GM18502 (cell line): Measurements from ENCODE around the gene OSBPL10.
"Not testable (repeated sequence)": the region's sequence is repeated elsewhere in the genome, so short reads cannot be mapped to it uniquely, and the experiment has no call there.

Experiments used
- ATAC-seq: cut with Tn5 transposase; IDR thresholded peaks from one replicate; pipeline ENCODE4 v1.9.1; 2021; ENCODE audit warnings: mild to moderate bottlenecking; ENCODE audit not compliant: unreplicated experiment, poor library complexity

OSBPL10 gene

DNA sequence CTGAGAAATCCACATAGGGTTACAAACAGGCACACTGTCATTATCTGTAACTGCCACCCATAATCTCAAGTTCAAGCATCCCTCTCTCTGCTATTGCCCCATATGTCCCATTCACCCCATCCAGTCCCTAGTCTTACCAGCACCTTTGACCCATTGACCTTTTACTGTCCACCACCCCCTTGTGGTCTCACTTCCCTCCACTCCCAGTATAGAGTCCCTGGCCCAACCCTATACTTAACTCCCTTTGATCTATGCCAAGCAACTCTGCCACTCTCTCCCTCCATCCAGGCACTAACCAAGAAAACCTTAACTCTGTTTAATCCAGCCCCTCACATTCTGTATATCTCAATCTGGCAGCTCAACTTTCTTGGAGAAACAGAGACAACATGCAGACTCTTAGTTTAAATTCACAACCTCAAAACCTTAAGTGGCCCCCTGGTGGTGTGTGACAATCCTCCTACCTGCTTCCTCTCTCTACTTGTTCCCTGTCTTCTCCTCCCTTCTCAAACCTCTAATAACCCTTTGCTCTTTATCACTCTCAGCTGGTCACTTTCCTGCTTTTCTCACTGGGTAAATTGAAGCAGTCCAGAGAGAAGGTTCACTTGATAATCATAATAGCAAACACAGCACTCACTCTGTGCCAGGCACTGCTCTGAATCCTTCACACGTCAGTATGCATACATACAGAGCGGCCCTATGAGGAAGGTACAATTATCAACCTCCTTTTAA lies 285.6 kb downstream of the OSBPL10 start:
- peak; percentile 68 for ATAC-seq

DNA sequence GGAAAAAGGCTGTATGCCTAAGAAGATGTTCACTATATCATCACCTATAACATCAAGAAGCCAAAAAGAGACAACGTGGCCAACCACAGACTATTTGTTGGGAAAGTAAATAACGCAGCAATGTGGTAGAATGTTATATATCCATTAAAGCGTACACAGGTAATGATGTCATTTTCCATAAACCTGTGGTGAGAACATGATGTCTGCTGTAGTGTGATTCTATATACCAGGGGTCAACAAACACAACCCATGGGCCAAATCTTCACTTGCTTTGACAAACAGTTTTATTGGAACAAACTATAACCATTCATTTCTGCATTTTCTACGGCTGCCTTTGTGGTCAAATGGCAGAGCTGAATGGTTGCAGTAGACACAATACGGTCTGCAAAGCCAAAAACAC lies 287.7 kb downstream of the OSBPL10 start:
- ATAC-seq = no peak

DNA sequence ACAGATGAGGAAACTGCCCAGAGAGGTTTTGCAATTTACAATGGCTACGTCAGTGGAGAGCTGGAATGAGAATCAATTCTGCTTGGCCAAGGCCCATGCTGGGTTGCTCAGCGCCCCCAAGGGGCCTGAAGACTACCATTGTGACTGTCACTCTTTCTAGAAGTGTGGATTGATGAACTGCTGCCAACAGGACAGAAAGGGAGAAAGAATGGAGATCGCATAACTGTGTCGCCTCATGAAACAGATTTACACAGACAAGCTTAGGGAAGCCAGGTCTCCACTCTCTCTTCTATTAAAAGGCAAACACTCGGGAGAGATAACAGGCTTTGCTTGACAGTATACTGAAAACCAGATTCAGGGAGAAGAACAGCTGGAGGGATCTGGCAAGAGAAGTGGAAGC lies 288.3 kb downstream of the OSBPL10 start:
- no peak for ATAC-seq

DNA sequence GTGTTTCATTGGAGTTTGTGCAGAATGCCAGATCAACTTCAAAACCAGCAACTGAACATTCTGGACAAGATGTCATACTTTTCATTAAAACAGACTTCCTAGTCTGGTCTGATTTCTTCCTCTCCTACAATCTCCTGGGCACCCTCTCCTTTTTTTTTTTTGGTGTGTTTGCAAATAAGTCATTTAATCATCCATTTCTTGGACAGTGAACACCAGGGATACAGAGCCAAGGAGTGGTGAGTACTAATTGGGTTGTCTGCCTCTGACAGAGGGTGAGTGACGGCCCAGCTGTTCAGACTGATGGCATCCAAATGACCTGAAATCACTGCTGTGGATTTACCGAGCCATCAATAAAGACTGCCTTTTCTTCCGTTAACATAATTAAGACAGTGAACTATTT lies 290.3 kb downstream of the OSBPL10 start:
- no peak for ATAC-seq

DNA sequence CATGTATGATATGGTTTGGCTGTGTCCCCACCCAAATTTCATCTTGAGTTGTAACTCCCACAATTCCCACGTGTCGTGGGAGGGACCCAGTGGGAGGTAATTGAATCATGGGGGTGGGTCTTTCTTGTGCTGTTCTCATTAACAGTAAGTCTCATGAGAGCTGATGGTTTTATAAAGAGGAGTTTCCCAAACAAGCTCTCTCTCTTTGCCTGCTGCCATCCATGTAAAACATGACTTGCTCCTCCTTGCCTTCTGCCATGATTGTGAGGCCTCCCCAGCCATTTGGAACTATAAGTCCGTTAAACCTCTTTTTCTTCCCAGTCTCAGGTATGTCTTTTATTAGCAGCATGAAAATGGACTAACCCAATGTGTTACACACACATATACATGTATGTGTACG lies 291.5 kb downstream of the OSBPL10 start:
- ATAC-seq = not testable (repeated sequence)

DNA sequence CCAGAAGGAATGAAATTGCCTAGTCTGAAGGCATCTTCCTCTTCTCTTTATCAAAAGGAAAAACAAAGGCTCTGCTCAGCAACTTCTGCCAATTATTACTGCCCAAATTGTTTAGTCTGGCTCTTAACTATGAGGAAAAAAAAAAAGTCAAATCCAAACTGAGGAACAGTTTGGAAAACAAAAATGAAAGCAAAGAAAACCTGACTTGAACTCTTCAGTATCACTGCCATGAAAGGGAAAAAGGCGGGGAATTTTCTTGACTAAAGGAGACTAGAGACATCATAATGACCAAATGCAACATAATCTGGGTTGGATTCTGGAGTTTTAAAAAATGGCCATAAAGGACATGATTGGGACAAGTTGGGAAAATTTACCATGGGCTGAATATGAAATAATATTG lies 292.1 kb downstream of the OSBPL10 start:
- no peak for ATAC-seq

DNA sequence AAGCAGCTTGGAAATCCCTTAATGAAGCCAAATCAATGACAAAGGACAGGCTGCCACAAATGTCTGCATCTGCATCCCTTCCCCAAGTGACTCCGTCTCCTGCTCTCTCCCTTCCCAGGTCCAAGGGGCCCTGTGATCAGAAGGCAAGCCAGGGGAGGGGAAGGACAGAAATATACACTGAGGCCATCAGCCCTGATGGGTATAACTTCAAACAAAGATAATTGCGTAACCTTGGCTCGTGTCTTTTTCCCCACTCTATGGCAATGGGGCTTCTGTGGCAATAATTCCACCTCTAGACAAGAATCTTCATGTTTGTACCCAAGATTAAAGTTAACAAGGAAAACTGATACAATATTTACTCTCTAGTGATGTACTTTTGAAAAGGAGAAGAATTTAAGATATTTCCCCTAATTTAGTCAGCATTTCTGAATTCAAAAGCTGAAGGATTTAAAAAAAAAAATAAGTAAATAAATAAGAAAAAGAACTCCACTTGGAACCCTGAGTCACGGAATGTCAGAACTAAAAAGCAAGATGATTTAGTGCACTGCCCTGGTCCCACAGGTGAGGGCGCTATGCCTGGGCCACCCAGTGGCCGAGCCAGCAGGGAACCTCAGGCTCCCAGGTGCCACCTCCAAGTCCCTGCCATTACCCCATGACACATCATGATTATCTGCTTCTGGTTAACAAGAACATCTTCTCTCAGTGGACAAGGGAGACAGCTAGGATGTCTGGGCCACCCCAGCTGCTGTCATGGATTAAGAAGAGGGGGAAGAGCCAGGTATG lies 293.9 kb downstream of the OSBPL10 start:
- no peak for ATAC-seq

DNA sequence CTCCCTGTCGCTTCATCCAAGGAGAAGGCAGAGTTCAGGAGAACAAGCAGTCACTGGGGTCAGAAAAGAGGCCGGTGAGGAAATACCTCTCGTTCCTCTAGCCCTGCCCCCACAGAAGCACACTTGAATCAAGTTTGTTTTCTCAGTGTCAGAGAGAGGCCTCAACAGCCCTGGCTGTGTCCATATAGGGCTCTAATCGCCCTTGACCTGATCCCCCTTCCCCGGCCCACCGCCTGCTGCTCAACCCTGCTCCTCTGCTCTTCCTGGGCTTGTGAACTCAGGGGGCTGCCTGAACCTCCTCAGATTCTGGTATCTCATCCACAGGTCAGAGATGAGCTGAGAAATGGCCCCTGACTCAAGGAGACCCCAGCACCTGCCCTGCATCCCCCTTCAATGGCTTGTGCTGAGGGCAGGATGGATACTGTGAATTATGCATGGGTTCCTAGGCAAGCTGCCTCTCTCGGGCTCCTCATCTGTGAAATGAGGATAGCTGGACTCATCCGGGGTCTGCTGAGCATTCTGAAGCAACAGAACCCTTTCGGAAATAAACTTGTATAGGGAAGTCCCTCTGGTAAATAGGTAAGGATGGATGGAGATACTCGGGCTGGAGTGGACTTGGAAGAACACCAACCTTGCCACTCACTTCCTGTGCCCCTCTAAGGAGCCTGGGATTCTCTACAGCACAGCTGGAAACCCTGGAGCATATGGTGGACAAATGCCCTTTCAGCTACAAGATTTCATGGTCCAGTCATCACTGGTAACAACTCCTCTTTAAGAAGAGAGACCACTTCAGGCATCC lies 300.8 kb downstream of the OSBPL10 start:
- ATAC-seq = no peak

DNA sequence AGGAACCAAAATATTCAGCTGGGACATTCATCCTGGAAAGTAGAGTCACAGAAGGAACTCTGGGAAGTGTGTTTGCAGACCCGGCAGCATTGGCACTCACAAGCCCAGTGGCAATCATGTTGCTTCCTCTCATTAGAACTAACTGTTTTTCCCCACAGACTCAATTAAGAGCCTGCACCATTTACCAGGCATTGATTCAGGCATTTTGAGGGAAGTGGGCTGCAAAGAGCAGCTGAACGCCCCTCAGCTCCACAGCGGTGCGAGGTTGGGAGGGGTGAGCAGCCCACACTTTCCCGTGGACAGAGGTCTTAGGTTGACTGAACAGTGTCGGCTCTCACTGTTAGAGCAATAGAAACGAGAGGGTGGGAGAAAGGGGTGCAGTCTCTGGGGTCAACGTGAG lies 304.5 kb downstream of the OSBPL10 start:
- no peak for ATAC-seq

DNA sequence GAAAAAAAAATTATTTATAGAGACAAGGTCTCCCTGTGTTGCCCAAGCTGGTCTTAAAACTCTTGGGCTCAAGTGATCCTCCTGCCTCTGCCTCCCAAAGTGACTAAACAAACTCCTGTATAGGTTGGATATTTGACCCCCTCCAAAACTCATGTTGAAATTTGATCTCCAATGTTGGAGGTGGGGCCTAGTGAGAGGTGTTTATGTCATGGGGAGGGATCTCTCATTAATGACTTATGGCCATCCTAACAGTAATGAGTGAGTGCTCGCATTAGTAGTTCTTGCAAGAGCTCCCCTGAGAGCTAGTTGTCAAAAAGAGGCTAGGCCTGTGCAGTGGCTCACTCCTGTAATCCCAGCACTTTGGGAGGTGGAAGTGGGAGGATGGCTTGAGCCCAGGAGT lies 307.1 kb downstream of the OSBPL10 start:
- ATAC-seq = no peak

DNA sequence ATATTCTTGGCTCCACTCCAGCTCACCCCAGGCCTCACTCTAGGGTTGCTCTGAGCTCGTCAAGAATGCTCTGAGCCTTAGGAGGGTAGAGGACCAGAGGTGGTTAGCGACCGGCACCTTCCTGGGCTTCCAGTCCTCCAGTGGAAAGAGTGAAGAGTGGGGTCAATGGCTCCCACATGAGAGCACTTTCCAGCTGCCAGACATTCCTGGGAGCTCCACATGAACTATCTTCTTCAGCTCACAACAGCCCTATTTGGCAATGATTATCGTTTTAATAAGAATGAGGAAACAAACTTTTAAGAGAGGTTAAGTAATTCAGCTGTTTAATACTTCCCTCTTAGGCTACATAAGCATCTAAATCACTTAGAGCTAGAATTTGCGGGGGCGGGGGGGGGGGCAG lies 309.1 kb downstream of the OSBPL10 start:
- ATAC-seq = no peak

DNA sequence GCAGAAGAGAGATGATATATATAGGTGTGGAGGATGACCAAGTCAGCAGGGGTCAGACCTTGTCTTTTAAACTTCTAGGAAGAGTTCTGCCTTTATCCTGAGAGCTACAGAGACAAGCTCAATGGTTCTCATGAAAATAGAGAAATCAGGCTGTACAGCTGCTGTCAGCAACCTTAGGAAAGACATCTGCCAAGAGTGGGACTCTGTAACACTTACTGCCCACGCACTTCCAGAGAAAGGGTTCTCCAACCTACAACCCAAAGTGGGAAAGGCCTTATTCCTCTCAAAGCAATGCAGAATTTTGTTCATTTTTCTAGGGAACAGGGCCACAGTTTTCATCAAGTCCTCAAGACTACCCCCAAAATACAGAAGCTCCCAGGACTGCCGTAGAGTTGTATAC lies 309.6 kb downstream of the OSBPL10 start:
- no peak for ATAC-seq

DNA sequence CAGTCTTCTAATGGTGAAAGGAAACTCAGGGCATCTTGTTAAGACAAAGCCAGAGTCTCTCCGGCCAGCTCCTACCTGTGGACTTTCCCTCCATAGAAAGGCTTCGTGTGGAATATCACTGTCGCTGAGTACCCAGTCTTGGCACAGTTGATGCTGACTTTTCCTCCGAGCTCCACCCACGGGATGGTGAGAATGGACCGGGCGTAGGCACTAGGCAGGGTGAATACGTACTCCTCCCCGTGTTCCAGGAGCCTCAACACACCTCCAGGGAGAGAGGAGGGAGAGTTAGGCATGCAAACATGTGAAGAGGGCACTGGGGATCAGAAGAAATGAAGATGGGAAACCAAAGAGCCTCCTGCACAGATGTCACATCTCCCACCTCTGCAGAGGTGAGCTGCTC lies 310.3 kb downstream of the OSBPL10 start:
- ATAC-seq = no peak

DNA sequence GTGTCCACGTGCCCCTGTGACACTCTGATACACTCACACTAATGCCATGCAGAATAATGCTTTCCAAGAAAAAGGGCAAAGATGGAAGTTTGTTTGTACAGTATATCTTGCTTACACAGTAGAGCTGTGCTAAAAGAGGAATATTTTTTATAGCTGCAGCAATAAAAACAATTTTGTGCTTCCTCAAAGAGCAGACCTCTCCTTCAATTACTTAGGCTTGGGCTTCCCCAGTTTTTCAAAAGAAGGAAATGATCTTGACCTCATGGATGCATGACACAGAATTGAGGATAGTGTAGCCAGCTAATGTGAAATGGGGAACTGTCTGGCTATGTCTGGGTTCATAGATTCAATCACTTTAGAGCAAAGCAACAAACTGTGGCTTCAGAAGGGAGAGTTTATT lies 310.9 kb downstream of the OSBPL10 start:
- ATAC-seq = no peak

DNA sequence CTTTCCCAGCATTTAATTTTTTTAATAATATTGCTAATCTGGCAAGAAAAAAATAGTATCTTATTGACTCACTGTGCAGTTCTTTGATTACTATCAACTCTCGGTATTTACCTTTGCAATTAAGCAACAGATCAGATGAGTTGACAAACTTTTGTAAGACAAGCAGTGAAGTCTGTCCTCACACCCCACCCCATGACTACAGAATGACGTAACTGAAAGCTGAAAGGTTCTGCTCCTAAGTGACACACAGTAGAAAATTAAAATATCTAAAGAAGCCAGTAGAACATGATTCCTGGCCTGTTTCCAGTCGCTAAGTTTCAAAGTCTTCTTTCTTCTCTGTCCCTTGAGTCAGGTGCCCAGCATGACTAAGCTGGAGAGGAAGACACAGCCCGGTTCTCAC lies 312.8 kb downstream of the OSBPL10 start:
- no peak for ATAC-seq

DNA sequence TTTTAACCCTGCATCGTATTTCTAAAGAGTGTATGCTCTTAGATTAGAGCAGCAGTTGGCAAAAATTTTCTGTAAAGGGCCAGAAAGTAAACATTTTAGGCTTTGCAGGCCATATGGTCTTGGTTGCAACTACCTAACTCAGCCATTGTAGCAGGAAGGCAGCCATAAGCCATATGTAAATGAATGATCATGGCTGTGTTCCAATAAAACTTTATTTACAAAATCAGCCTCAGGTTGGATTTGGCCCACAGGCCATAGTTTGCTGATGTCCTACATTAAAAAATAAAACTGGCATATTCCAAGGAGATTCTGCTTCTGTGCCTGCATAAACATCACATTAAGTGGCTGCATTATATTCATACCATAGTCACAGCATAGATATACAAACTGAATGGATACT lies 313.5 kb downstream of the OSBPL10 start:
- no peak for ATAC-seq

DNA sequence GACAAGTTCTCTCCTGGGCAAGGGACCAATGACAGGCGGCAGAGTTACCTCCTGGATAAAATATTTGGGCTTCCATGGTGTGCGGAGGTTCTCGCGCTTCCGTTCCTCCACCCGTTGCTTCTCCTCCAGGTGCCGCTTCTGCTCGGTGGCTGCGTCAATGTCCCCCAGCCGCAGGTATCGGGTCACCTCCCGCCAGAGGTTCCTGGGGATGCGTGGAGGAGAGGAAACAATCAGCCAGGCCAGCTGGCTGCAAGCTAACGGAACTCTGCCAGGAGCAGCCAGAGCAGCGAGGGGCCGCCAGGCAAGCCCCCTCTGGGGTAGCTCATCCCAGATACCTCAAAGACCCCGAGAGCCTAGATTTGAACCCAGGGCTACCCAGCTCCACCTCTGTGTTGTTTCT lies 317.0 kb downstream of the OSBPL10 start:
- ATAC-seq = no peak

DNA sequence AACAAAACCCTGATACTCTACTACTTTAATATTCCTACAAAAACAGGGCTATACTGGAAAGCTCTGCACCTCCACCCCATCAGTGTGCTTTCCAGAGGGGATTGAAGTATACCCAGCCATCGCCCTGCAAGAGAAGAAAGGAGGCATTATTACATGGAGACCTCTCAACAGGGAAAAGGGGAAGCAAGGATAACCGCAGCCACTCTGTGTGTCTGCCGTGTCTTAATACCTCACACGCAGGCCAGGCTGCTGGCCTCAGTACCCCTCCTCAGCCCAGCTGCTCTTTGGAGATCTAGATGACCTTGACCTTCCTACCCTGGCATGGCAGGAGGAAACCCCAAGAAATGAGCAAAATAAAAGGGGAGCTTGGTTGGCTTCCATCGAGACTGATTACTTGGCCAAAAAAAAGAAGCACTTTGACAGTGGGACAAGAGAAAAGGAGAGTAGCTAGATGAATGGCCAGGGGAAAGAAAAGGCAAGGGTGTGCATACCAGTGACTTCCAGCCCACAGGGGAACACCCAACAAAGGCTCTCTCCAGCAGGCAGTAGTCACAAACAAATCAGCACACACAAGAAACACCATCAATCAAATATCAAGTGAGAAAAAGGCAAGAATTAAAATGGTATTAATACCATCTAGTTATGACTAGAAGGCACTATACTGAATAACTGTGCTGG lies 318.9 kb downstream of the OSBPL10 start:
- ATAC-seq = no peak

DNA sequence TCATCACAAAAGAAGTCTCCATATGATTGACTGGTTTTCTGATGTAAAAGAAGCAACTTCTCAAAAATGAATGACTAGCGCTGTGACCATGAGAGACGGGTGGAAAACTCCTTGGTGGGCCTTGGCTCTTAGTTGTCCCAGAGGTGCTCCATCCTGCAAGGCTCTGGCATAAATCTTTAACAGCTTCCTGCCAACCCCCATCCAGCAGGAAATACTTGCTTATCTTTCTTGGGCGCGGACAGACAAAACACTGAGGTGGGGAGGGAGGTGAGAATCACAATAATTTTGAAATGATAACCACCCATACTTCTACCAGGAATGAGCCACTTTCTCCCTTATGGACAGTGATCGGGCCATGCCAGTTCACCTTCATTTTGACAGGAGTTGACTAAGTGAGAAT lies 319.8 kb downstream of the OSBPL10 start:
- ATAC-seq = no peak

DNA sequence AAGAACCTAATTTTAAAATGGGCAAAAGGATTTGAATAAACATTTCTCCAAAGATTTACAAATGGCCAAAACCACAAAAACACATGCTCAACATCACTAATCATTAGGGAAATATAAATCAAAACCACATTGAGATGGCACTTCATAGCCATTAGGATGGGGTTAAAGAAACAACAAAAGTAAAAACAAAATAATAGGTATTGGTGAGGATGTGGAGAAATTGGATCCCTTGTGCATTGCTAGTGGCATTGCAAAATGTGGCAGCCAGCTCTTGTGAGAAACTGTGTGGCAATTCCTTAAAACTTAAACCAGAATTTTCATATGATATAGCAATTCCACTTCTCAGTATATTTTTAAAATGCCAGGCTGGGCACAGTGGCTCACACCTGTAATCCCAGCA lies 321.8 kb downstream of the OSBPL10 start:
- ATAC-seq = no peak

DNA sequence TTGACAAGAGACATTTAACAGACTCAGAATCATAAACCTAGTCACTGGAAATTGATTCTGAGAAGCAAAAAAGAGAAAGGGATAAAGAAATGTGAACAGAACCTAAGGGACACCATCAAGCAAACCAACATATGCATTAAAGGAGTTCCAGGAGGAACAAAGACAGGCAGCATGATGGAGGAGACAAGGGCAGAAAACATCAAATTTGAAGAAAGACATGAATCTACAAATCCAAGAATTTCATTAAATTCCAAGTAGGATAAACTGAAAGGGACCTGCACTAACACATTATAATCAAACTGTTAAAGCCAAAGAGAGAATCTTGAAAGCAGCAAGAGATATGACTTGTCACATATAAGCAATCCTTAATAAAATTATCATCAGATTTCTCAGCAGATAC lies 326.1 kb downstream of the OSBPL10 start:
- no peak for ATAC-seq
